Nephron progenitor cell (in vitro differentiated cells): Measurements from ENCODE around the gene INSM1.

Experiments
- DNase-seq: peaks from one replicate; pipeline ENCODE4 v3.0.0; 2021
- H3K27ac Mint-ChIP-seq: 2 replicates; pipeline ENCODE4 v1.8.0; 2021; ENCODE audit warnings: mild to moderate bottlenecking, moderate library complexity, mixed read lengths
- H3K27me3 Mint-ChIP-seq: 2 replicates; pipeline ENCODE4 v1.8.0; 2021; ENCODE audit warnings: mild to moderate bottlenecking, low read depth, mixed read lengths; ENCODE audit not compliant: poor library complexity
- H3K36me3 Mint-ChIP-seq: 2 replicates; pipeline ENCODE4 v1.8.0; 2021; ENCODE audit warnings: low read depth, mixed read lengths
- H3K4me1 Mint-ChIP-seq: 2 replicates; pipeline ENCODE4 v1.8.0; 2021; ENCODE audit warnings: mixed read lengths
- H3K4me3 Mint-ChIP-seq: 2 replicates; pipeline ENCODE4 v1.8.0; 2021; ENCODE audit warnings: mild to moderate bottlenecking, moderate library complexity, mixed read lengths
- H3K9me3 Mint-ChIP-seq: 2 replicates; pipeline ENCODE4 v1.8.0; 2021; ENCODE audit warnings: mild to moderate bottlenecking, moderate library complexity, mixed read lengths
- TF ChIP-seq, protein P1 (sequence below): fragments of 200-600 bp; sonication (generic); IDR thresholded peaks from 2 replicates; pipeline ENCODE4 v1.5.0; 2021; ENCODE audit warnings: antibody characterized with exemption

INSM1 gene

DNA sequence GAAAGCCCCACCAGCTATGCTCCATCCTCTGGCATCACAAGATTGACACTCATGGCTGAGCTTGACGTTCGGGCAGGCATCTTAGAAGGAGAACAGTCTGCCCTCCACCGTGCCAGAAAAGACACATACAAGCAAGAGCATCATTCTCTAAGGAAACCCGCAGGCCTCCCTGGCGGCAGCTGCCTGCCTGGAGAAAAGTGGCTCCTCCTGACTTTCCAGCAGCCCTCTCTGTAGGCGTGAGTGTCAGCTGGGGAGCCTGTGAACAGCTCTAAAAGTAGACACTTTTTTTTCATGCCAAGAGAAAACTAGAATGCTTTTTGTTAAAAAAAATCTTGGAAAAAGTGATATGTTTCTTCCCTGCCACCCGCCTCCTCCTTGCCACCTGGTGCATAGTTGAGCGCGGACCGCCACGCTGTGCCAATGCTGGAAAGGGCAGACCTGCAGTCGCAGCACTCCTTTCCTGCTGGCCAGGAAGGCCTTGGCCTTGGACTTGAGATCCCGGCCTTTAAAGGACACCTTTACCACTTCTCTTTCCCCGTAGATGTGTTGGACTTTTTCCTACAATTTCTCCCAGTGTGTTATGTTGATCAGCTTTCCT is 29.7 kb upstream of the INSM1 start:
- no peak overlapping the region for H3K4me3 Mint-ChIP-seq
- no peaks in the 10 kb centered on the region for H3K4me1 Mint-ChIP-seq
- DNase-seq: no peak
- peaks cover 7% of the 10 kb centered on the region for H3K27me3 Mint-ChIP-seq
- no peak overlapping the region for H3K27ac Mint-ChIP-seq
- H3K9me3 Mint-ChIP-seq: peaks cover 17% of the 10 kb centered on the region
- no peaks in the 10 kb centered on the region for H3K36me3 Mint-ChIP-seq
- TF ChIP-seq, protein P1, sequence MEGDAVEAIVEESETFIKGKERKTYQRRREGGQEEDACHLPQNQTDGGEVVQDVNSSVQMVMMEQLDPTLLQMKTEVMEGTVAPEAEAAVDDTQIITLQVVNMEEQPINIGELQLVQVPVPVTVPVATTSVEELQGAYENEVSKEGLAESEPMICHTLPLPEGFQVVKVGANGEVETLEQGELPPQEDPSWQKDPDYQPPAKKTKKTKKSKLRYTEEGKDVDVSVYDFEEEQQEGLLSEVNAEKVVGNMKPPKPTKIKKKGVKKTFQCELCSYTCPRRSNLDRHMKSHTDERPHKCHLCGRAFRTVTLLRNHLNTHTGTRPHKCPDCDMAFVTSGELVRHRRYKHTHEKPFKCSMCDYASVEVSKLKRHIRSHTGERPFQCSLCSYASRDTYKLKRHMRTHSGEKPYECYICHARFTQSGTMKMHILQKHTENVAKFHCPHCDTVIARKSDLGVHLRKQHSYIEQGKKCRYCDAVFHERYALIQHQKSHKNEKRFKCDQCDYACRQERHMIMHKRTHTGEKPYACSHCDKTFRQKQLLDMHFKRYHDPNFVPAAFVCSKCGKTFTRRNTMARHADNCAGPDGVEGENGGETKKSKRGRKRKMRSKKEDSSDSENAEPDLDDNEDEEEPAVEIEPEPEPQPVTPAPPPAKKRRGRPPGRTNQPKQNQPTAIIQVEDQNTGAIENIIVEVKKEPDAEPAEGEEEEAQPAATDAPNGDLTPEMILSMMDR: no peak

DNA sequence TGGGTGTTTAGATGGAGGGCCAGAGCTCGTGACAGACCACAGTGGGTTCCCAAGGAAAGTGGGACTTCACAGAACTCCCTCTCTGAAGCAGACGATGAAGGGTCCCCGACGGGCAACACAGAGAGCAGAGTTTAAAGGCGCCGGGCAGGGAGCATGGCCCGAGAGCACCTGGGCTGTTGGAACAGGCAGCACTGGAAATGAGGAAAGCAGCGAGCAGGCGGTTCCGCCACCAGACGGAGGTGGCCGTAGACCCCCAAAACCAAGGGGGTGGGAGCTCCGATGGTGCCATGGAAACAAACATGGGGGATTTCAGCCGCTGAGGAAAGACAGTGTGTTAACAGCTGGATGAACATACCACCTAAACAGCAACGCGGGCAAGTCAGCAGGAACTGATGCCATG is 27.5 kb upstream of the INSM1 start:
- TF ChIP-seq, protein P1: no peak
- H3K4me3 Mint-ChIP-seq: no peak overlapping the region
- H3K27ac Mint-ChIP-seq: no peak overlapping the region
- DNase-seq: no peak
- H3K9me3 Mint-ChIP-seq: peaks cover 17% of the 10 kb centered on the region
- H3K4me1 Mint-ChIP-seq: no peaks in the 10 kb centered on the region
- H3K36me3 Mint-ChIP-seq: no peaks in the 10 kb centered on the region
- H3K27me3 Mint-ChIP-seq: peaks cover 7% of the 10 kb centered on the region

DNA sequence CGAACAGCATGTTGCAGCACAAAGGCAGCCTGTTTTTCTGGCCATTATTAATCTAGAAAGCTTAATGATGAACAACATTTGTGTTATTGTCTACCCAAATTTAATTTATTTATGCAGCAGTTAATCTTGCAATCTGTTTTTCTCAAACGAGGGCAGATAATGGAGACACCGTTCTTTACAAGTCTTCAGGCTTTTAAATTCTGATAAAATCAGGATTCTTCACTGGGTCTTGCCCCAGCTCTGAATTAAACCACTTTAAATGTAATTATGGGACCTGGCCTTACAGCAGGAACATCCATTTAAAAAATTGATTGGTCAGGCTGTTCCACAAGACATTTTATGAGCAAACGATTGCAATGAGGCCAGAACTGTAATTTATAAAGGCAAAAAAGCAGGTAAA is 26.5 kb upstream of the INSM1 start:
- Mint-ChIP-seq H3K9me3 (peaks cover 7% of the 10 kb centered on the region), H3K27me3 (peaks cover 7% of the 10 kb centered on the region), H3K27ac (no peak overlapping the region), H3K36me3 (no peaks in the 10 kb centered on the region), H3K4me3 (no peak overlapping the region), H3K4me1 (no peaks in the 10 kb centered on the region)
- no peak for DNase-seq
- TF ChIP-seq, protein P1: no peak

DNA sequence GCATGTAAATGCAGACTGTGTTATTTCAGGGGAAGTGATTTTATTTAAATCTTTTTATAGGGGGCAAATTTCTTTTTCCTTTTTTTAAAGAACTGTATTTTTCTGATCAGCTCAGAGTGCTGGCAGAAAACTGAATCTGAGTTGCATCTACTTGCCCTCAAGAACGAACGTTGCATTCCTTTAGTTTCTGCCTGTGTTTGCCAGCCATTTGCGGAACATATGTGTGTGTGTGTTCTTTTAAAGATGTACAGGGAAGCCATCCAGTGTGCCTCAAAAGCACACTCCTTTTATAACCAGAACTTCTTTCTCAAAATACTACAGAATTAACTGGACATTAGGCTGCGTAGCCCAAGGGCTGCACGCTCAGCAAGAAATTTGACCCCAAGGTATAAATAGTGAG is 25.8 kb upstream of the INSM1 start:
- Mint-ChIP-seq H3K9me3 (peaks cover 2% of the 10 kb centered on the region), H3K36me3 (no peaks in the 10 kb centered on the region), H3K27ac (no peak overlapping the region), H3K4me3 (no peak overlapping the region), H3K27me3 (peaks cover 9% of the 10 kb centered on the region), H3K4me1 (no peaks in the 10 kb centered on the region)
- TF ChIP-seq, protein P1: no peak
- no peak for DNase-seq

DNA sequence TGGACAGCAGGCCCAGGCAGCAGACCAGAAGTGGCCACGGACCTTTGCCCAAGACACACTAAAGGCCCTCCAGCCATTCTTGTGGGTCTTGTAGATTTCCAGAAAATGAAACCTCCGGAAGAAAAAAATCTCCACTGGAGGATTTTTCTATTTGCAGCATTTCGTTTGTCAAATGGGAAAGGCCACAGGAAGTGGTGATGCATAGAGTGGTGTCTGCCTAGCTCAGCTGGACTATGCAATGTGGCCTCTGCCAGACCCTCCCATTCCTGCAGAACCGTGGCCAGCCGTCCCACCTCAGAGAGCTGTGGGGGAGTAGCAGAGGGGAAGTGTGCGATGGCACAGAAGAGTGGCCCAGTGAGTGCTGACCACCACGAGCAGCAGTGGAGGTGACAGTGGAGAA is 24.0 kb upstream of the INSM1 start:
- no peaks in the 10 kb centered on the region for H3K4me1 Mint-ChIP-seq
- DNase-seq: no peak
- H3K4me3 Mint-ChIP-seq: no peak overlapping the region
- H3K9me3 Mint-ChIP-seq: peaks cover 4% of the 10 kb centered on the region
- peaks cover 7% of the 10 kb centered on the region for H3K27me3 Mint-ChIP-seq
- no peaks in the 10 kb centered on the region for H3K36me3 Mint-ChIP-seq
- TF ChIP-seq, protein P1: no peak
- H3K27ac Mint-ChIP-seq: no peak overlapping the region

DNA sequence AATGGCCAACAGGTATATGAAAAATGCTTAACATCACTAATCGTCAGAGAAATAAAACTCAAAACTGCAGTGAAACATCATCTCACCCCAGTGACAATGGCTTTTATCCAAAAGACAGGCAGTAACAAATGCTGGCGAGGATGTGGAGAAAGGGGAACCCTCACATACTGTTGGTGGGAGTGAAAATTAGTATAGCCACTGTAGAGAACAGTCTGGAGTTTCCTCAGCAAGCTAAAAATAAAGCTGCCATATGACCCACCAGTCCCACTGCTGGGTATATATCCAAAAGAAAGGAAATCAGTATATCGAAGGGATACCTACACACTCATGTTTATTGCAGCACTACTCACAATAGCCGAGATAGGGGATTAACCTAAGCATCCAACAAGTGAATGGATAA is 23.4 kb upstream of the INSM1 start:
- no peak overlapping the region for H3K4me3 Mint-ChIP-seq
- TF ChIP-seq, protein P1: no peak
- peaks cover 7% of the 10 kb centered on the region for H3K27me3 Mint-ChIP-seq
- DNase-seq: no peak
- H3K9me3 Mint-ChIP-seq: peaks cover 4% of the 10 kb centered on the region
- no peaks in the 10 kb centered on the region for H3K36me3 Mint-ChIP-seq
- H3K4me1 Mint-ChIP-seq: no peaks in the 10 kb centered on the region
- H3K27ac Mint-ChIP-seq: no peak overlapping the region
